SJSA1 (cell line): ENCODE data around the gene LIPM. TPM values are rescaled to one million over a fixed set of nuclear protein-coding genes. Genes with fewer than 3 reads are reported as not detected.

Experiments used
- DNase-seq, 2 experiments: peaks; one replicate each; pipeline ENCODE4 v3.0.0-alpha.2; 2015 to 2020; ENCODE audit warnings: low spot score in 2 of 2, low read depth in 1 of 2
- H3K27ac ChIP-seq: fragments of 250-450 bp; sonication (Bioruptor Pico); 2 replicates; pipeline ENCODE4 v1.5.1; 2020; ENCODE audit warnings: mild to moderate bottlenecking, moderate library complexity
- H3K27me3 ChIP-seq: fragments of 250-450 bp; sonication (Bioruptor Pico); replicated peaks from 2 replicates; pipeline ENCODE4 v1.5.1; 2020; ENCODE audit warnings: mild to moderate bottlenecking, moderate library complexity
- H3K36me3 ChIP-seq: fragments of 250-450 bp; sonication (Bioruptor Pico); 2 replicates; pipeline ENCODE4 v1.5.1; 2020; ENCODE audit warnings: mild to moderate bottlenecking
- H3K4me1 ChIP-seq: fragments of 250-450 bp; sonication (Bioruptor Pico); replicated peaks from 2 replicates; pipeline ENCODE4 v1.6.1; 2021; ENCODE audit warnings: mild to moderate bottlenecking
- H3K4me3 ChIP-seq: fragments of 250-450 bp; sonication (Bioruptor Pico); 2 replicates; pipeline ENCODE4 v1.5.1; 2020; ENCODE audit warnings: mild to moderate bottlenecking
- H3K9me3 ChIP-seq: fragments of 250-450 bp; sonication (Bioruptor Pico); replicated peaks from 2 replicates; pipeline ENCODE4 v1.5.1; 2020; ENCODE audit warnings: mild to moderate bottlenecking
- total RNA-seq: library from RNA; depleted of rRNA; stranded (reverse); fragments of >200 nt; shearing (Covaris generic); gene quantifications from 2 replicates; pipeline ENCODE4 v1.2.3, GENCODE V29; 2014

Gene LIPM
- total RNA-seq, 1 experiment from 2014 or later: not detected

DNA sequence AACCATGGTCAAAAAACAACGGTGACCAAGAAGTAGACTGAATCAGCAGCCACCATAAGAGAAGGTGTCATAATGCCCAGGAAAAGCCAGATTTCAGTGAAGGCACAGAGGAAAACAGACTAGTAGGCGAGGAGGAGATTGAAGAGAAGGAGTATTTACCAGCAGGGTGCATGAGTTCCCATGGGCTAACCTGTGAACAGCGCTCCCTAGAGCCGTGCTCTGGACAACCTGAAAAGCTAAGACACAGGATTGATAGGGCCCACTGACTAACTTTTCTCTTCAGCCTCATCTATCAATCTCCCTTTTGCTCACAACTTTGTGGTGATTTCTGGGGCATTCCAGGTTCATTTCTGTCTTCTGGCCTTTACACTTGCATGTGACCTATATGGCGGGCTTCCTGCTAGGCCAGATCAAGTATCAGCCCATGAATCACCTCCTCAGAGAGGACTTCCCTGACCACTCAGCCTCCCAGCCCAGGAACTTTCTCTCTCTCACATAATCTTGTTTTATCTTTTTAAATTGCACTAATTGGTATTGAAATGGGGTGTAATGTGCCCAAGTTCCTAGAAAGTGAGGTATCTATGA is 36.3 kb downstream of the LIPM start:
- no peak for DNase-seq
- no peaks in the 10 kb centered on the region for H3K36me3 ChIP-seq
- no peaks in the 10 kb centered on the region for H3K27me3 ChIP-seq
- no peaks in the 10 kb centered on the region for H3K4me1 ChIP-seq
- H3K4me3 ChIP-seq: no peak overlapping the region
- H3K9me3 ChIP-seq: no peaks in the 10 kb centered on the region
- no peak overlapping the region for H3K27ac ChIP-seq

DNA sequence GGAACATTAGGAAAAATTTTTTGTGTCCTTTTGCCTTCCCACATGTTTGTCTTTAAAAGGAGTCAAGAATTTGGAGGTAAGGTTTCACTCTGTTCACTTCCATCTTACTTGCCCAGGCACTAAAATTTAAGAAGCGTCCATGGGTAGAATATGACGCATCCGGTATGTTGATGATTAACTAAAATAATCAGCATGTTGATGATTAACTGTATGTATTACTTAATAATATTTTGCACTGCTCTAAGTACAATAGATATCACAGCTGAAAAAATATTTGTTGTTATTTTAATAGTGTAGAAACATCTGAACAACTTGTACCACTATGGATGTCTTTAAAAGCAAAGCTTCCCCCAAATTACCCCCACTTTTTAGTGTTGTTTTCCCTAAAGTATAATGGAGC is 37.6 kb downstream of the LIPM start:
- Histone ChIP-seq H3K27me3 (no peaks in the 10 kb centered on the region), H3K36me3 (no peaks in the 10 kb centered on the region), H3K4me1 (no peaks in the 10 kb centered on the region), H3K27ac (no peak overlapping the region), H3K9me3 (no peaks in the 10 kb centered on the region), H3K4me3 (no peak overlapping the region)
- no peak for DNase-seq

DNA sequence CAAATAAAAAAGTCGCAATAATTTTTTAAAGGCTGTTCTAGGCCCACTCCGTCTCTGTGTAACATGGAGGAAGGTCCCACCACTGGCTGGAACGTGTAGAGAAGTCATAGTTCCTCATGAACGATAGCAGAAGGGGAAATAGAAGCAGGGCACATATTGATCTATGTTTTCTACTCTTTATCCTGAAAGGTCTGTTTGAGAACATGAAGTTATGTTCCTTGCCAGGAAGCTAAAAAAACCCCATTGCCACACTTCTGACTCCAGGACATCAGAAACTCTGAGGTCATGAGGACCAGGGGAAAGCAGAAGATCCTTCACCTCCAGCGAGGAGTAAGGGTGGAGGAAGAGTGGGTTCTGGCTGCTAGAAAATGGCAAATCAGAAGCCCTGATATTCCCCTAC is 38.4 kb downstream of the LIPM start:
- Histone ChIP-seq H3K9me3 (no peaks in the 10 kb centered on the region), H3K4me3 (no peak overlapping the region), H3K36me3 (no peaks in the 10 kb centered on the region), H3K4me1 (no peaks in the 10 kb centered on the region), H3K27ac (no peak overlapping the region), H3K27me3 (no peaks in the 10 kb centered on the region)
- no peak for DNase-seq

DNA sequence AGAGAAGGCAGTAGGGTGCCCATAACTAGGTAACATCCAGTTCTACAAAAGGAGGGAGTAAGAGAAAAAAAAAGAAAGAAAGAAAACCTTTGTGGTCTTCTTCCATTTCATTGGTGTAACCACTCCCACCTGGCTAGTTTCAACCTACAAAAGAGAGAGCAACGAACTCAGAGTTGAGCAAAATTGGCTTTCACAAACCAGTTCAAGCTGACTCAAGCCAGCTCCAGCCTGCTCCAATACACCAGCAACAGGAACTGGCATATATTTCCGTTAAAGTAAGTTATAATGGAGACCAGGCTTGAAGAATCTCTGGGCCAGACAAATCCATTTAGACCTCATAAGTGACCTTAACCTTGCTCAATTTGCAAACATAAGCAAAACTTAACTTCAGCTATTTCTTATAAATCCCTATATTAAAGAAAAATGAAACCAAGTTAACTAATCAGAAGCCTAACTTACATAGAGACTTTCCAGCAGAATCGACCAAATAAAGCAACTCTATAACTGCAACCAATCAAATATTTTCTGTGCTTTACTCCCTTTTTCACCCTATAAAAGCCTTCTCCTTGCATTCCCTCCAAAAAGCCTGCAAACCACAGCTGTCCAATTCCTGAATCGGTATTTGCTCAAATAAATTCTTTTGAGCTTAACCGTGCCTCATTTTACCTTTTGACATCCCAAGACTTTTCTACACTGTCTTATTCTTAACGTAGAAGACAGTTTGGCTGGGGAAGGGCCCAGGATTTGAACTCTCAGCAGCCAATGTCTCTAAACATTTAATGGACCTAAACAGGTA is 39.0 kb downstream of the LIPM start:
- no peaks in the 10 kb centered on the region for H3K27me3 ChIP-seq
- no peaks in the 10 kb centered on the region for H3K4me1 ChIP-seq
- no peaks in the 10 kb centered on the region for H3K36me3 ChIP-seq
- H3K27ac ChIP-seq: no peak overlapping the region
- H3K9me3 ChIP-seq: no peaks in the 10 kb centered on the region
- H3K4me3 ChIP-seq: no peak overlapping the region
- DNase-seq: no peak

DNA sequence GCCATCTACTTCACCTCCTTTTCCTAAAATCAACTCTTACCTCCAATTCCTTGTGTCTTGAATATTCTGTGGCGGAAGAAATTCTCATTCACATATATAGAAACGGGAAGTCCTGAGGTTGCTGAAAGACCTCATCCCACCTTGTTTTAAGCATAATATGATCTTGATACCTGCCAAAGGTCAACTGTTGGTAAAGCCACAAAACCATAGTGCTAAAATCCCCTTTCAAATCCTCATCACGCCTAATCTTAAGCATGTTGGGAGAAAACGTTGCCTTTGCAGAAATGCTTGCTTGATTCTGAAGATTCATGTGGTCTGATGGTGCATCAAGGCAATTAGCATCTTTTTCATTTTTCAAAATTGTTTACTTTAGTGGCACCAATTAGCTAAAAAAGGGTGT is 40.6 kb downstream of the LIPM start:
- Histone ChIP-seq H3K4me1 (no peaks in the 10 kb centered on the region), H3K9me3 (no peaks in the 10 kb centered on the region), H3K4me3 (no peak overlapping the region), H3K27me3 (no peaks in the 10 kb centered on the region), H3K36me3 (no peaks in the 10 kb centered on the region), H3K27ac (no peak overlapping the region)
- DNase-seq: no peak

DNA sequence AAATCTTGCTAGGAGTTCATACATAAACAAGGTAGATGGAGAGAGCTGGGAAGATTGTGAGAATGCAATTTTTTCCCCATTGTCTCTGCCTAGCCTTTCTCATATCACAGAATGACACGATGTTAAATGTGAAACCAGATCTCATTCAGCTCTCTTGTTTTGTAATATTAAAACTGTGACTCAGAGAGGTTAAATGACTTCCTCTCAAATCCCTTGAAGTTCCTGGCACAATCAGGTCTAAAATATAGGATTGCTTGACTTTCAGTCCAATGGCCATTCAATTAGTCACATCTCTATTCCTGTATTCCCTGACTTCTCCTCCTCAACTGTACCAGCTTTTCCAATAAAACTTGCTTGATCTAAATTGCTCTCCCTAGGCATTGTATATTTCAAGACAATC is 46.0 kb downstream of the LIPM start:
- Histone ChIP-seq H3K27ac (no peak overlapping the region), H3K4me1 (peaks cover 10% of the 10 kb centered on the region; the same call in 1 of the 2 replicates), H3K36me3 (no peaks in the 10 kb centered on the region), H3K9me3 (no peaks in the 10 kb centered on the region), H3K4me3 (no peak overlapping the region), H3K27me3 (no peaks in the 10 kb centered on the region)
- DNase-seq: peak in 1 of 2 experiments; percentile 25

DNA sequence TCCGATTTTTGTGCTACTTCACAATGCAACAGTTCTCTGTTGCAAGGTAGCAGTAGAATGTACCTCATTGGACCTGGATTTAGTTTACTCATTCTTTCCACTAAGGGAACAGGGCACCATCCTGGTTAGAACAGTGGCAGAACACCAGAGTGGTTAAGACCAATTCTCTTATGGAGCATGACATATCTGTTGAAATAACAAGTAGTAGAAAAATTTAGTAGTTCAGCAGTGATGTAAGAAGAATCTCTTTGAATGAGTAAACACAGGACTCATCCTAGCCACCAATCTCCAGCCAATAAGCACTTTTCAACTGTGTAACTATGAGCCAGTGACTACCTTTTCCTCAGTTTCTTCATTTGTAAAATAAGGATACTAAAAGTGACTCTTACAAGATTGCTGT is 46.7 kb downstream of the LIPM start:
- DNase-seq: no peak
- no peak overlapping the region for H3K27ac ChIP-seq
- no peak overlapping the region for H3K4me3 ChIP-seq
- H3K4me1 ChIP-seq: peaks cover 10% of the 10 kb centered on the region; the same call in 1 of the 2 replicates
- H3K36me3 ChIP-seq: no peaks in the 10 kb centered on the region
- no peaks in the 10 kb centered on the region for H3K9me3 ChIP-seq
- H3K27me3 ChIP-seq: no peaks in the 10 kb centered on the region

DNA sequence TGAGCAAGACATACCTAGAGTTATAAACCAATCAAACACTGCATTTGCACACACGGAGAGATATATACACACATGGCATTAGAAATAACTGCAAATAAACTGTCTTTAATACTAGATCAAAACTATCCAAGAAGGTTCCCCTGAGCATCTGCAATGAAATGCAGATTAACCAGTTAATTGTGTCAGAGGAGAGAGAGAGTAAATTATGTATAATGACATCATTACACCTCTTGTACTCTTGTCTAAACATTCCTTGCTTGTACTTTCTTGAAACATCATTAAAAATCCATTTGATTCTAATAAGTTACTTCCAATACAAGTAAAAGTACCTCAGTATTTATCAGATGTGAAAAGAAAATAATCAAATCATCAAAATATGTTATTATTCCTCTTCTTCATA is 48.2 kb downstream of the LIPM start:
- no peak overlapping the region for H3K4me3 ChIP-seq
- peaks cover 10% of the 10 kb centered on the region; the same call in 1 of the 2 replicates for H3K4me1 ChIP-seq
- no peak for DNase-seq
- H3K27ac ChIP-seq: no peak overlapping the region
- H3K27me3 ChIP-seq: no peaks in the 10 kb centered on the region
- no peaks in the 10 kb centered on the region for H3K9me3 ChIP-seq
- H3K36me3 ChIP-seq: no peaks in the 10 kb centered on the region

DNA sequence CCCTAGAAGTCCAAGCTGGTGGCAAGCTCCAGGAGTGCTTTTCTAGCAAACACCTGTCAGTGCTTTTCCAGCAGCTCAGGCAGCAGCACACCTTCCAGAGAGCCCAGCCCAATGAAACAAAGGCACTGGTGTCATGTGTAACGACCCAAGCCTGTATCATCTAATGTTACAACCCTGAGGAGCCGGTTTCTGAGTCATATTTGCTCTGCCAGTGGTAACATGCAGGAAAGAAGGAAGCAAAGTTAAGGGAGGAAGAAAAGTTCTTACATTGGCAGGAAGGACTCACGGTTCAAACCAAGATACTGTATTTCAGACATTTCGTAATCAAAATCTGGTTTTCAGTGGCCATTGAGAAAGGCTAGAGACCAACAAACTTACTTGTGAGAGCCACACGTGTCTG is 49.2 kb downstream of the LIPM start, which contains the start of gene ANKRD22:
Gene ANKRD22, minus strand, starts transcription at position 139 of the 400 bp plus-strand sequence. CDS start 237 bp downstream, outside the sequence.
- H3K27me3 ChIP-seq: no peaks in the 10 kb centered on the region
- H3K4me1 ChIP-seq: peaks cover 10% of the 10 kb centered on the region; the same call in 1 of the 2 replicates
- no peak for DNase-seq
- no peaks in the 10 kb centered on the region for H3K36me3 ChIP-seq
- no peak within 1 kb of the TSS for H3K27ac ChIP-seq
- H3K9me3 ChIP-seq: no peaks in the 10 kb centered on the region
- no peak within 1 kb of the TSS for H3K4me3 ChIP-seq

DNA sequence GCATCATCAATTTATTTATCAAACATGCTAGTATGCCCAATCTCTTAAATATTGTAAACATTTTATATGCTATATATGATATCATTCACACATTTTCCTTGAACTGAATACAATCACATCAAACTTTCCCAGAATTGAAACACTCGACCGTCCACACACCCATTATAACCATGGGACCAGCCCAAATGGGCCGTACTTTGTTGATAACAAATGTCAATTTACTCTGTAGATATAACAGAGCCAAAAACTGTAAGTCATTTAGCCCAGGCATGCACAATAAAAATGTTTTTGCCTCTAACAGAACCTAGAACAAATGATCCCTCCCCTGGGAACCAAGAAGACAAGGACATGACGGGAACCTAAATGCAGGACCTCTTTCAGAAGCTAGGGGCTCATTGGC is 49.8 kb downstream of the LIPM start:
- DNase-seq: no peak
- peaks cover 10% of the 10 kb centered on the region; the same call in 1 of the 2 replicates for H3K4me1 ChIP-seq
- no peaks in the 10 kb centered on the region for H3K27me3 ChIP-seq
- H3K27ac ChIP-seq: no peak overlapping the region
- no peaks in the 10 kb centered on the region for H3K36me3 ChIP-seq
- H3K4me3 ChIP-seq: no peak overlapping the region
- no peaks in the 10 kb centered on the region for H3K9me3 ChIP-seq

DNA sequence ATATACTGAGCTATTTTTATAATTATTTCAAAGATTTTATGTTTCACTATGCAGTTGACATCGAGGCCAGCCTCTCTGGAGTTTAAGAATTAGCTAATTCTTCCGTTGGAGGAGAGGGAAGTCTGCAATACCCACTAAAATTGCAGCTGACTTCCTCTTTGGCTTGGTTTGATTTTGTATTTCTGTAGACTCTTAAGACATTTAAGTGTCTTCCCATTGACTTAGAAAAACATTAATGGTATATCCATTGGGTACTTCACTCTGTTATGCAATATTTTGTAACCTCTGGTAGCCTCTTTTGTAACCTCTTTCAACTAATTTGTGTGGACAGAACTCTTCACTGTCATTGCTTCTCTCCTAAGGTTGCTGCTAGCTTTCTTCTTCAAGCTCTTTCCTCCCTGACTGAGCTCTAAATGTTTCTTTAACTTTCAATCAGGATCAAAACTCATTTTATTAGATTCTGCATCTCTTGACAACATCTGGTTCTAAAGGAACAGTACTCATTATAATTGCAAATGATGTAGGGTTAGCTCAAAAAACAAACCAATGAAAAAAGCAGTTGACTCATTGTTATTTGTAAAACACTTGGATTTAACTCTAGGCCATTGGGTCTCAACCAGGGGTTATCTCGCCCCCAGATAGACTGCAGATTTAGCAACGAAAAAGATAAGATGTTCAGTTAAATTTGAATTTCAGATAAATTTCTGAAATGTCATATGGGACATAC is 50.8 kb downstream of the LIPM start:
- DNase-seq: no peak
- Histone ChIP-seq H3K27me3 (no peaks in the 10 kb centered on the region), H3K9me3 (no peaks in the 10 kb centered on the region), H3K27ac (no peak overlapping the region), H3K36me3 (no peaks in the 10 kb centered on the region), H3K4me1 (peaks cover 9% of the 10 kb centered on the region; the same call in 1 of the 2 replicates), H3K4me3 (no peak overlapping the region)

DNA sequence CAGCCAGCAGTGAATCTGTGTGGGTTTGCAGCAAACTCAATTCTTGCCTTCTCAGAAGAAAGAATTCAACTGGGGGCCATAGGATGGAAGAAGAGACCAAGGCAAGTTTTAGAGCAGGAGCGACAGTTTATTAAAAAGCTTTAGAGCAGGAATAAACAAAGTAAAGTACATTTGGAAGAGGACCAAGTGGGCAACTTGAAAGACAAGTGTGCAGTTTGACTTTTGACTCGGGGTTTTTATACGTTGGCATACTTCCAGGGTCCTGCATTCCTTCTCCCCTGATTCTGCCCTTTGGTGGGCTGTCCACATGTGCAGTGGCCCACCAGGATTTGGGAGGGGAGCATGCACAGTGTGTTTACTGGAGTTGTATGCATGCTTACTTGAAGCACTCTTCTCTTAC is 52.2 kb downstream of the LIPM start:
- Histone ChIP-seq H3K27ac (no peak overlapping the region), H3K27me3 (no peaks in the 10 kb centered on the region), H3K9me3 (no peaks in the 10 kb centered on the region), H3K4me1 (no peaks in the 10 kb centered on the region), H3K36me3 (no peaks in the 10 kb centered on the region), H3K4me3 (no peak overlapping the region)
- no peak for DNase-seq

DNA sequence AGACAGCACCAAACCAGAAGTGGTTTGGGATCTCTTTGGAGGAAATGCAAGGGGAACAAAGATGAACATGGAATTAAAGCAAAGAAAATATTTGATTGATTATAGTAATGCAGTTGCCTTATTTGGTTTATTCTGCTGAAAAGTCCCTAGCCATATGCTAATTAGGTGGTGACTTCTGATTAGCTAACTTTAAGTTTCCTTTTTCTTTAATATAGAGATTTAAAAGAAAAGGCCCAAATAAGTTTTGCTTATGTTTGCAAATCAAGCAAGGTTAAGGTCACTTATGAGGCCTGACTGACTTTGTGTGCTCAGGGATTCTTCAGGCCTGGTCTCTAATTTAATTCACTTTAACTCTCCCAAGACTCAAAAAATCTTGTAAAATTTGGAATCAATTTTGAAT is 55.3 kb downstream of the LIPM start:
- Histone ChIP-seq H3K27me3 (no peaks in the 10 kb centered on the region), H3K27ac (no peak overlapping the region), H3K4me1 (no peaks in the 10 kb centered on the region), H3K4me3 (no peak overlapping the region), H3K9me3 (no peaks in the 10 kb centered on the region), H3K36me3 (no peaks in the 10 kb centered on the region)
- DNase-seq: no peak

DNA sequence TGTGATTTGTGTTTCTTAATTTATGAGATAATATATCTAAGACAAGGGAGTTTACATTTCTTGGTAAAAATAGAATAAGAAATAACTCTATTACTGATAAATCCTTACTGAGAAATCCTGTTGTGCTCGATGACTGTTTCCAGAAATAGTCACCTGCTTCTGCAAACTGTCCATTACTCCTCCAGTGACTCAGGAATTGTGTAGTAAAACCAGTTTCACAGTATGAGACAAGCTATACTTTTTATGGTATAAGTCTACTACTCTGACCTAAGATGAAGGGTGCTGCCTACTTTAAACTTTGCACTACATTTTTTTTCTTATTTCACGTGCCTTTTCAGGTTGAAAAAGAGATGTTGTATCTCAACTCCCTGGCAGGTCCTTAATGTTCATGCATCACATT is 56.0 kb downstream of the LIPM start:
- H3K27me3 ChIP-seq: no peaks in the 10 kb centered on the region
- no peak for DNase-seq
- no peaks in the 10 kb centered on the region for H3K36me3 ChIP-seq
- no peaks in the 10 kb centered on the region for H3K4me1 ChIP-seq
- H3K27ac ChIP-seq: no peak overlapping the region
- no peaks in the 10 kb centered on the region for H3K9me3 ChIP-seq
- H3K4me3 ChIP-seq: no peak overlapping the region
